Thyroid gland (tissue), 4 donors: ENCODE data around the gene PTGFRN.

Experiments used
- POLR2A ChIP-seq, 2 donors: fragments of 450-650 bp; IDR thresholded peaks; one replicate each; pipeline ENCODE4 v1.6.1; 2017; ENCODE audit warnings: antibody characterized with exemption in 2 of 2, mild to moderate bottlenecking in 2 of 2, moderate library complexity in 1 of 2
- TF ChIP-seq, protein P1 (sequence below), 6 experiments: fragments of 200-600 bp in 3 of 6; fragments of 450-650 bp in 3 of 6; sonication (generic) in 3 of 6; IDR thresholded peaks; one replicate each; pipeline ENCODE4 v1.5.1; 2016 to 2019; ENCODE audit warnings: antibody characterized with exemption in 6 of 6, mild to moderate bottlenecking in 2 of 6, inconsistent platforms in 1 of 6, moderate library complexity in 1 of 6

DNA sequence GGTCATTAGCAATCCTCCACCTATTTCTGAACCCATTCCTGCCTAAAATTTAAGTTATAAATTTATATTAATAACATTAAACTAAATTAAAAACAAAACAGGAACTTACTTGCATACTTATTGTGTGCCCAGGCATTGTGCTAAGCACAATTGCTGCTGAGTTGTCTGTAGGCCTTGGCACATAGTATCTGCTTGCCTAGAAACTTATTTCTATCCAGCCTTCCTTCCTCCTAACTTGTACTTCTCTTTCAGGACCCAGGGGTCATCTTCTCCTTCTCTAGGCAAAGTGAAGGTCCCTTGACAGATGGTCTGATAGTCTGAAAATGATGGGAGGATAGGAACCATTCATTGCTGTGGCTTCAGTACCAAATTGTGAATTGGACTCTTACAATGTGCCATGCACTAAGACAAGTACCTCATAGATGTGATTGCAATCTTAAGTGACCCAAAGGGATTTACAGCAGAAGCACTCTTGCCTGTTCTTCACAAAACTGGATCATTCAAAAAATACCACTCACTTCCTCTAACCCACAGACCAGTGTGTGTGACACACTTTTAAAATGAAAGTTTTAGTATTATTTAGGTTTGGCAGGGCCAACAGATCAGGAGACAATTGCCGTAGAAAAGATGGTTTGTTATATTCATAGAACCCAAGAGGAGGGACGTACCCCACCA, 81.6 kb downstream of the PTGFRN start:
- TF ChIP-seq POLR2A (IDR thresholded peaks at IDR 0.05): no peak
- TF ChIP-seq, protein P1, sequence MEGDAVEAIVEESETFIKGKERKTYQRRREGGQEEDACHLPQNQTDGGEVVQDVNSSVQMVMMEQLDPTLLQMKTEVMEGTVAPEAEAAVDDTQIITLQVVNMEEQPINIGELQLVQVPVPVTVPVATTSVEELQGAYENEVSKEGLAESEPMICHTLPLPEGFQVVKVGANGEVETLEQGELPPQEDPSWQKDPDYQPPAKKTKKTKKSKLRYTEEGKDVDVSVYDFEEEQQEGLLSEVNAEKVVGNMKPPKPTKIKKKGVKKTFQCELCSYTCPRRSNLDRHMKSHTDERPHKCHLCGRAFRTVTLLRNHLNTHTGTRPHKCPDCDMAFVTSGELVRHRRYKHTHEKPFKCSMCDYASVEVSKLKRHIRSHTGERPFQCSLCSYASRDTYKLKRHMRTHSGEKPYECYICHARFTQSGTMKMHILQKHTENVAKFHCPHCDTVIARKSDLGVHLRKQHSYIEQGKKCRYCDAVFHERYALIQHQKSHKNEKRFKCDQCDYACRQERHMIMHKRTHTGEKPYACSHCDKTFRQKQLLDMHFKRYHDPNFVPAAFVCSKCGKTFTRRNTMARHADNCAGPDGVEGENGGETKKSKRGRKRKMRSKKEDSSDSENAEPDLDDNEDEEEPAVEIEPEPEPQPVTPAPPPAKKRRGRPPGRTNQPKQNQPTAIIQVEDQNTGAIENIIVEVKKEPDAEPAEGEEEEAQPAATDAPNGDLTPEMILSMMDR (IDR thresholded peaks at IDR 0.05): no peak
